ENCODE data around the gene SGTB.

DNA sequence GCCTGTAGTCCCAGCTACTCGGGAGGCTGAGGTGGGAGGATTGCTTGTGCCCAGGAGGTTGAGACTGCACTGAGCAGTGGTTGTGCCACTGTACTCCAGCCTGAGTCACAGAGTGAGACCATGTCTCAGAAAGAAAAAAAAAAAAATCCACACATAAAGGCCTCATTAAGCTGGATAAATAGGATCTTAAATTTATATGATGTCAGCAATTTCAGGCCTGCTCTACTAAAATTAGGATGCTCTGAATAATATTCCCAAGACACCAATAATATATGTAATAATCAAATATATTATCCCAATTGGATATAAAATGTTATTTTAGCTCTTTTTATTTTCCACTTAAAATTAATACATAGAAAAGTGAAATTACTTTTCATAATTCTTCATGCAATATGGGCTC, 43.7 kb upstream of the SGTB start:
- TF ChIP-seq, protein P1, sequence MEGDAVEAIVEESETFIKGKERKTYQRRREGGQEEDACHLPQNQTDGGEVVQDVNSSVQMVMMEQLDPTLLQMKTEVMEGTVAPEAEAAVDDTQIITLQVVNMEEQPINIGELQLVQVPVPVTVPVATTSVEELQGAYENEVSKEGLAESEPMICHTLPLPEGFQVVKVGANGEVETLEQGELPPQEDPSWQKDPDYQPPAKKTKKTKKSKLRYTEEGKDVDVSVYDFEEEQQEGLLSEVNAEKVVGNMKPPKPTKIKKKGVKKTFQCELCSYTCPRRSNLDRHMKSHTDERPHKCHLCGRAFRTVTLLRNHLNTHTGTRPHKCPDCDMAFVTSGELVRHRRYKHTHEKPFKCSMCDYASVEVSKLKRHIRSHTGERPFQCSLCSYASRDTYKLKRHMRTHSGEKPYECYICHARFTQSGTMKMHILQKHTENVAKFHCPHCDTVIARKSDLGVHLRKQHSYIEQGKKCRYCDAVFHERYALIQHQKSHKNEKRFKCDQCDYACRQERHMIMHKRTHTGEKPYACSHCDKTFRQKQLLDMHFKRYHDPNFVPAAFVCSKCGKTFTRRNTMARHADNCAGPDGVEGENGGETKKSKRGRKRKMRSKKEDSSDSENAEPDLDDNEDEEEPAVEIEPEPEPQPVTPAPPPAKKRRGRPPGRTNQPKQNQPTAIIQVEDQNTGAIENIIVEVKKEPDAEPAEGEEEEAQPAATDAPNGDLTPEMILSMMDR (IDR thresholded peaks at IDR 0.05): no peak
- TF ChIP-seq POLR2A (IDR thresholded peaks at IDR 0.05): no peak

Measured in right lobe of liver (tissue), 4 donors.